HG03139 (cell line): Measurements from ENCODE around the gene GPC5.
"Not testable (repeated sequence)": the region's sequence is repeated elsewhere in the genome, so short reads cannot be mapped to it uniquely, and the experiment has no call there.

Source experiments
- ATAC-seq: cut with Tn5 transposase; IDR thresholded peaks from one replicate; pipeline ENCODE4 v1.9.1; 2021; ENCODE audit not compliant: unreplicated experiment

Gene GPC5

DNA sequence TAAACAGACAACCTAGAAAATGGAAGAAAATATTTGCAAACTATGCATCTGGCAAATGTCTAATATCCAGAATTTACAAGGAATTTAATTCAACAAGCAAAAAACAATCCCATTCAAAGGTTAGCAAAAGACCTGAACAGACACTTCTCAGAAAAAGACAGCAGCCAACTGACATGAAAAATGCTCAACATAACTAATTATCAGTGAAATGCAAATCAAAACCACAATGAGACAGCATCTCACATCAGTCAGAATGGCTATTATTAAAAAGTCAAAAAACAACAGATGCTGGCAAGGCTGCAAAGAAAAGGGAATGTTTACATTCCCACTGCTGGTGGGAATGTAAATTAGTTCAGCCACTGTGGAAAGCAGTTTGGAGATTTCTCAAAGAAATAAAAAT lies 1500.5 kb downstream of the GPC5 start:
- not testable (repeated sequence) for ATAC-seq

DNA sequence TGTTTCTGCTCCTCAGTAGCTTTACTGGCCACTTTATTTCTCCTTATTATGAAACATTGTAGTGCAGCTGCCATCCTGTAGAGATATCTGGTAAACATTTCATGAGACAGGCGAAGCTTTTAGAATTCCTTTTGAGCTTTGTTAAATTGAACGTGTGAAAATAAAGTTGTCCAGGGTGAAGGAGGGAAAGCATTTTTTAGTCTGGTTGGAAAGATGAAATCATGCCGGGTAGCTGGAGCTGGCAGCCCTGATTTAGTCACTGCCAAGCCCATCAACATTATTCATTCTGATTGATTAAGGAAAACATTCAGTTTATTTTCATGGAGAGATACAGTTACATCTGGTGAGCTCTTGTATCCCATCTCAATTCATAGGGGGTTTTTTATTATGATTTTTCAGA lies 1502.0 kb downstream of the GPC5 start:
- no peak for ATAC-seq

DNA sequence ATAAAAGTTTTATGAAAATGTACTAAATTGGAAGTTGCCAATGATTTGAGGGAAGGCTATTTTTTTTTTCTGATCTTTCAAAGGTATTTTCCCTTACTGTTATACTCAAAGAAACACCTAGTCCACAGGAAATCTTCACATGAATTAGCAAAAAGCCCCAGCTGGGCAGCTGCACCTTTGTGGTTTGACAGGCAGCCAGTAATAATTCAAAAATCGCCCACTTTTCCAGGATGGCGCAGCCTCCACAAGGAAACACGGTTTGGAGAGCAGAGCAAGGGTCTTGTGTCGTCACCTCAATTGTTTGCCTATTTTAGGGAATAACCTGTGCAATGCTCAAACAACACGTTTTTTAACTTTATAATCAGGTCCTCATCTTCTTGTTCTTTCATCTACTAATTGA lies 1503.3 kb downstream of the GPC5 start:
- ATAC-seq, result no peak

DNA sequence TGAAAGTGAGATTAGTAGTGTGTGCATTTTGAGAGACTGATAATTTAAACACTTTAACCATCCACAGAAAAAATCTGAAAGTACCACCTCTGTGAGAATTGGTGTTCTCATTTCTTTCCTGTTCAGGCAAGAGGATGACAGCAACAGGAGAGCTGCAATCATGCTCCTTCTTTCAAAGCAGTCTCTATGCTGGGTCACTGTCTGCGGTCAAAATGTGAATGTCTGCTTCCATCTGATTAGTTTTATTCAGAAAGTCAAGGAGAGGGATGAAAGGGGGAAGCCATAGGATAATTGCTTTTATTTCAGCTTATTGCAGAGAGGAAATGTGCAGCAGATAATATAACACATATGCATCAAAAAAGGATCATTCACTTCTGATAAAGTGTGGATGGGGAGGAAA lies 1514.2 kb downstream of the GPC5 start:
- no peak for ATAC-seq

DNA sequence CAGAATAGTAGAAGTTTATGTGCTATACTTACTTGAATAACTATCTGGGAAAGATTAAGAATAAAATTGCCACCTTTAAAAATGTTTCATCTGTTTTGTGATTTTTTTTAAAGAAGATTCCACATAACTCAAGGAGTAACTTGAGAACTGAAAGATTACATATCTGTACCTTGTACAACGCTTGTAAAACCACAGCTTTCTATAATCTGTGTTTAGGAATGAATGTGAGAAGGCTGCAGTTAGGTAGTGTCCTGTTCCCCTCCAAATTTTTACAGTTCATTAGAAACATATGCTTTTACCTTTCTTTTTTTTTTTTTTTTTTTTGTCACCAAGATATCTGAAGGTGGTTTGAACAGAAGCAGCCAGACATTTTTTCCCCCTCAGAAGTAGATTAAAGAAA lies 1515.4 kb downstream of the GPC5 start:
- ATAC-seq, result no peak
